B cell (primary cell): ENCODE measurements around the gene ARSA. TPM values are rescaled to one million over a fixed set of nuclear protein-coding genes. Genes with fewer than 3 reads are reported as not detected.

Experiments
- ATAC-seq: fragments of 200-7000 bp; cut with Tn5 transposase; one replicate; pipeline ENCODE4 v1.10.0; 2021; ENCODE audit warnings: low read depth, mild to moderate bottlenecking, moderate number of reproducible peaks, moderate library complexity
- CTCF ChIA-PET: fragments of 350-600 bp; sonication (Branson Sonifier 250); formaldehyde crosslinking; loops from one replicate; lab custom pipeline; 2021; ENCODE audit warnings: antibody characterized with exemption, inconsistent platforms; lab: Charles Lee
- POLR2A ChIA-PET: fragments of 350-600 bp; sonication (Branson Sonifier 250); formaldehyde crosslinking; loops from one replicate; lab custom pipeline; 2021; ENCODE audit warnings: antibody characterized with exemption; lab: Charles Lee
- DNase-seq: peaks from one replicate; pipeline ENCODE4 v3.0.0; 2013
- H2AFZ ChIP-seq: 2 replicates; pipeline ENCODE4 v1.6.1; 2012; ENCODE audit warnings: mild to moderate bottlenecking, low read depth, low read length; ENCODE audit not compliant: insufficient read depth, poor library complexity, severe bottlenecking
- H3K27ac ChIP-seq, 2 donors: 1 replicate in 1 of 2; 2 replicates in 1 of 2; pipeline ENCODE4 v1.5.1; 2012 to 2013; ENCODE audit warnings: low read length in 2 of 2, mild to moderate bottlenecking in 2 of 2, moderate library complexity in 1 of 2
- H3K27me3 ChIP-seq, 4 experiments: fragments of 200-600 bp in 1 of 4; sonication (generic) in 1 of 4; replicated peaks in 1 of 4; 1 replicate in 2 of 4; 2 replicates in 2 of 4; pipeline versions ENCODE4 v1.6.1 to v1.7.0; 2013 to 2016; ENCODE audit warnings: low read length in 3 of 4, mild to moderate bottlenecking in 2 of 4, mixed read lengths in 1 of 4, moderate library complexity in 1 of 4; ENCODE audit not compliant: insufficient read depth in 4 of 4, control insufficient read depth in 3 of 4; ENCODE audit errors: control extremely low read depth in 1 of 4
- H3K36me3 ChIP-seq, 2 experiments: replicated peaks in 1 of 2; 1 replicate in 1 of 2; 2 replicates in 1 of 2; pipeline versions ENCODE4 v1.6.1 to v1.7.1; 2013; ENCODE audit warnings: low read length in 1 of 2; ENCODE audit not compliant: insufficient read depth in 2 of 2, control insufficient read depth in 1 of 2; ENCODE audit errors: control extremely low read depth in 1 of 2, extremely low read depth in 1 of 2
- H3K4me1 ChIP-seq, 2 donors: fragments of 200-600 bp in 1 of 2; sonication (generic) in 1 of 2; 1 replicate in 1 of 2; 2 replicates in 1 of 2; pipeline versions ENCODE4 v1.5.1 to v1.6.1; 2013 to 2017; ENCODE audit warnings: low read length in 2 of 2; ENCODE audit not compliant: control insufficient read depth in 2 of 2, insufficient read depth in 2 of 2
- H3K4me2 ChIP-seq: replicated peaks from 2 replicates; pipeline ENCODE3; 2012; ENCODE audit warnings: mild to moderate bottlenecking, low read depth, low read length; ENCODE audit not compliant: poor library complexity, severe bottlenecking
- H3K4me3 ChIP-seq, 5 experiments: fragments of 200-600 bp in 1 of 5; sonication (generic) in 1 of 5; 1 replicate in 3 of 5; 2 replicates in 2 of 5; pipeline versions ENCODE4 v1.5.1 to v1.7.0; 2011 to 2016; ENCODE audit warnings: low read length in 4 of 5, mild to moderate bottlenecking in 4 of 5, low read depth in 2 of 5, control low read depth in 1 of 5, moderate library complexity in 1 of 5; ENCODE audit not compliant: insufficient read depth in 1 of 5; ENCODE audit errors: control extremely low read depth in 1 of 5, extremely low read depth in 1 of 5
- H3K79me2 ChIP-seq: fragments of 200-600 bp; sonication (generic); one replicate; pipeline ENCODE4 v1.6.0; 2016; ENCODE audit warnings: low read length; ENCODE audit not compliant: control insufficient read depth, insufficient read depth
- H3K9ac ChIP-seq: fragments of 200-600 bp; sonication (generic); 2 replicates; pipeline ENCODE4 v1.6.1; 2017; ENCODE audit warnings: mild to moderate bottlenecking, low read length, moderate library complexity
- H3K9me3 ChIP-seq, 3 donors: one replicate each; pipeline versions ENCODE4 v1.6.1 to v1.7.1; 2013; ENCODE audit warnings: low read length in 2 of 3; ENCODE audit not compliant: control insufficient read depth in 2 of 3, insufficient read depth in 1 of 3; ENCODE audit errors: control extremely low read depth in 1 of 3
- H4K20me1 ChIP-seq: 2 replicates; pipeline ENCODE4 v1.6.0; 2012; ENCODE audit warnings: mild to moderate bottlenecking, low read length; ENCODE audit not compliant: insufficient read depth, control insufficient read depth, poor library complexity, severe bottlenecking
- H3K27ac Mint-ChIP-seq: one replicate; pipeline ENCODE4 v1.8.0; 2021; ENCODE audit warnings: mixed read lengths
- H3K27me3 Mint-ChIP-seq: one replicate; pipeline ENCODE4 v1.8.0; 2021; ENCODE audit warnings: mixed read lengths
- H3K4me1 Mint-ChIP-seq: one replicate; pipeline ENCODE4 v1.8.0; 2021; ENCODE audit warnings: mixed read lengths
- H3K4me3 Mint-ChIP-seq: one replicate; pipeline ENCODE4 v1.8.0; 2021; ENCODE audit warnings: mixed read lengths
- H3K9me3 Mint-ChIP-seq: one replicate; pipeline ENCODE4 v1.8.0; 2022; ENCODE audit warnings: mixed read lengths; ENCODE audit not compliant: insufficient read depth
- EZH2 ChIP-seq: IDR thresholded peaks from 2 replicates; pipeline ENCODE4 v1.6.1; 2012; ENCODE audit warnings: borderline replicate concordance, low read depth, mild to moderate bottlenecking, moderate library complexity, low read length; ENCODE audit not compliant: insufficient read depth, poor library complexity, severe bottlenecking
- WGBS: methylation state at CpG from one replicate; pipeline ENCODE4 v1.1.5; 2013; ENCODE audit warnings: missing lambda C conversion rate; ENCODE audit not compliant: insufficient coverage; 5-methylcytosine and 5-hydroxymethylcytosine counted together
- intact Hi-C: fragments of 100-400 bp; cut with micrococcal nuclease; formaldehyde crosslinking; loops from one replicate; pipeline ENCODE4 v1.10.0; 2022
- polyA plus RNA-seq: library from polyadenylated mRNA; depleted of rRNA; stranded (reverse); fragments of >200 nt; gene quantifications from 2 replicates; pipeline ENCODE4 v1.2.3, GENCODE V29; 2012
- total RNA-seq, 2 donors: library from RNA; stranded (reverse); fragments of 120-200 nt in 1 of 2; gene quantifications; 1 replicate in 1 of 2; 2 replicates in 1 of 2; pipeline versions ENCODE4 v1.2.3 to v1.2.4, GENCODE V29; 2013 to 2022
- TF ChIP-seq, protein P1 (sequence below): fragments of 200-600 bp; IDR thresholded peaks from one replicate; pipeline ENCODE4 v1.8.0; 2022; ENCODE audit warnings: antibody characterized with exemption, mild to moderate bottlenecking

The ARSA gene
- total and polyA plus RNA-seq, 2 donors (not counting 1 experiment from before 2014, with no cell fraction given): 82.0 to 128 TPM

DNA sequence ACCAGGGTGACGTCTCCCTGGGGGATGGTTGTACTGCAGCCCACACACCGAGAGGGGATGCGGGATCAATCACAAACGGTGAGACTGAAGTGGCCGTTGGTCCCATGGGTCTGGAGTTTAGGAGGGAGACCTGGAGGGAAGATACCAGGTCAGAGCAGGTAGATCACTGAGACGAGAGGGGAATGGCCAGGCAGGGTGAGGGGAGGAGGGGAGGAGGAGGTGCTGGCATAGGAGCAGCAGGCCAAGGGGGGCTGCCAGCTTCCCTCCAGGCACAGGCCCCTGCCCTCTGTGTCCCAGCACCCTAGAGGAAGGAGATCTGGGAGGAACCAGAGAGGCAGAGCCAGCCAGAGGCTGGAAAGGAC, 20.3 kb downstream of the ARSA start:
- no peak overlapping the region for H3K9ac ChIP-seq
- no peak overlapping the region for H3K4me3 Mint-ChIP-seq
- intact Hi-C loops: no loop called here
- H3K36me3 ChIP-seq: no peaks in the 10 kb centered on the region
- H3K9me3 ChIP-seq: peaks cover 0 to 2% (median 0%) of the 10 kb centered on the region in 3 donors
- H3K79me2 ChIP-seq: no peaks in the 10 kb centered on the region
- peaks cover 45% of the 10 kb centered on the region for H3K27me3 Mint-ChIP-seq
- no peaks in the 10 kb centered on the region for H3K4me1 ChIP-seq
- no peaks in the 10 kb centered on the region for H3K9me3 Mint-ChIP-seq
- no peak overlapping the region for H3K27ac Mint-ChIP-seq
- WGBS: 72% methylated on average over 6 of the region's 6 CpGs
- CTCF ChIA-PET: no interaction called here
- peaks cover 1% of the 10 kb centered on the region for H3K4me1 Mint-ChIP-seq
- POLR2A ChIA-PET: no interaction called here
- DNase-seq: no peak
- H2AFZ ChIP-seq: no peak overlapping the region
- no peak overlapping the region for H3K4me2 ChIP-seq
- no peaks in the 10 kb centered on the region for H4K20me1 ChIP-seq
- H3K4me3 ChIP-seq: no peak overlapping the region
- TF ChIP-seq EZH2: no peak
- TF ChIP-seq, protein P1, sequence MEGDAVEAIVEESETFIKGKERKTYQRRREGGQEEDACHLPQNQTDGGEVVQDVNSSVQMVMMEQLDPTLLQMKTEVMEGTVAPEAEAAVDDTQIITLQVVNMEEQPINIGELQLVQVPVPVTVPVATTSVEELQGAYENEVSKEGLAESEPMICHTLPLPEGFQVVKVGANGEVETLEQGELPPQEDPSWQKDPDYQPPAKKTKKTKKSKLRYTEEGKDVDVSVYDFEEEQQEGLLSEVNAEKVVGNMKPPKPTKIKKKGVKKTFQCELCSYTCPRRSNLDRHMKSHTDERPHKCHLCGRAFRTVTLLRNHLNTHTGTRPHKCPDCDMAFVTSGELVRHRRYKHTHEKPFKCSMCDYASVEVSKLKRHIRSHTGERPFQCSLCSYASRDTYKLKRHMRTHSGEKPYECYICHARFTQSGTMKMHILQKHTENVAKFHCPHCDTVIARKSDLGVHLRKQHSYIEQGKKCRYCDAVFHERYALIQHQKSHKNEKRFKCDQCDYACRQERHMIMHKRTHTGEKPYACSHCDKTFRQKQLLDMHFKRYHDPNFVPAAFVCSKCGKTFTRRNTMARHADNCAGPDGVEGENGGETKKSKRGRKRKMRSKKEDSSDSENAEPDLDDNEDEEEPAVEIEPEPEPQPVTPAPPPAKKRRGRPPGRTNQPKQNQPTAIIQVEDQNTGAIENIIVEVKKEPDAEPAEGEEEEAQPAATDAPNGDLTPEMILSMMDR: no peak
- no peak for ATAC-seq
- H3K27me3 ChIP-seq: peaks cover 0 to 49% (median 9%) of the 10 kb centered on the region in 4 experiments
- no peak overlapping the region for H3K27ac ChIP-seq

DNA sequence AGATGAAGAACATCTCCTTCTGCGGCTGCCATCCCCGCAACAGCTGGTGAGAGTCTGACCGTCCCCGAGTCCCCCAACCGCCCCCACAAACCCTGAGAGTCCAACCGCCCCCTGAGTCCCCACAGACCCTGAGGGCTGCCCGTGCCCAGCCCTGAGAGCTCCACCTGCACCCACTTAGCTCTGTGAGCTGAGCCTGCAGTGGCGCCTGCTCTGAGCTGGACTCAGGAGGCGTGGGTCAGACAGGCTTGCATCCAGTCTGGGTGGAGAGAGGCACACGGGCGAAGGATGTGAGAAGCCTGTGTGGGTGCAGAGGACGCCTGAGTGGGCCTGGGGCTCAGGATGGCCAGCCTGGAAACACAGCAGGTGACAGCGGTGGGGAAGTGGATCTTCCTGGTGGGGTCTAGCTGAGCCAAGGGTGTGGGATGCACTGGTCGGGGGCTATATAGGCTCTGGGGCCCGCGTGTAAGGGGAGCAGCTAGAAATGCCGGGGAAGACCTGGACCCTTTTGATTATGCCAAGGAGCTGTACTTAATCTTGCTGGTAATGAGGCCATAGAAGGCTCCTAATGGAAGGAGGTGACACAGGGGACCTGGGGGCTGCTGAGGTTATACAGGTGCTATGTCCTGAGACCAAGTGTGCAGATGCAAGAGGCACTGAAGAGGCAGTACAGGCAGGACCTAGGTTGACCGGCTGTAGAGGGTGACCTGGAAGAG, 20.9 kb downstream of the ARSA start:
- no peaks in the 10 kb centered on the region for H3K79me2 ChIP-seq
- H3K27ac ChIP-seq: no peak overlapping the region
- no peak overlapping the region for H3K4me3 Mint-ChIP-seq
- H3K4me1 Mint-ChIP-seq: peaks cover 3% of the 10 kb centered on the region
- H3K4me3 ChIP-seq: no peak overlapping the region
- ATAC-seq: no peak
- no peak overlapping the region for H3K4me2 ChIP-seq
- POLR2A ChIA-PET: no interaction called here
- peaks cover 47% of the 10 kb centered on the region for H3K27me3 Mint-ChIP-seq
- DNase-seq: no peak
- no peak for TF ChIP-seq EZH2
- 83% methylated on average over 13 of the region's 18 CpGs for WGBS
- peaks cover 0 to 53% (median 14%) of the 10 kb centered on the region in 4 experiments for H3K27me3 ChIP-seq
- no peaks in the 10 kb centered on the region for H3K36me3 ChIP-seq
- no peak overlapping the region for H2AFZ ChIP-seq
- no peaks in the 10 kb centered on the region for H3K9me3 ChIP-seq
- intact Hi-C loops: no loop called here
- peaks cover 0 to 4% of the 10 kb centered on the region in 2 donors for H3K4me1 ChIP-seq
- H3K27ac Mint-ChIP-seq: no peak overlapping the region
- no peak overlapping the region for H3K9ac ChIP-seq
- no peaks in the 10 kb centered on the region for H3K9me3 Mint-ChIP-seq
- CTCF ChIA-PET: no interaction called here
- no peaks in the 10 kb centered on the region for H4K20me1 ChIP-seq
